GM19397 (cell line): ENCODE data around the gene LIN28A.

Experiments used
- ATAC-seq: cut with Tn5 transposase; IDR thresholded peaks from one replicate; pipeline ENCODE4 v1.9.1; 2021; ENCODE audit warnings: mild to moderate bottlenecking, moderate library complexity; ENCODE audit not compliant: unreplicated experiment

The LIN28A gene

GRCh38 chr1:26478159-26478558, 67.5 kb downstream of the LIN28A start:
- no peak for ATAC-seq

DNA sequence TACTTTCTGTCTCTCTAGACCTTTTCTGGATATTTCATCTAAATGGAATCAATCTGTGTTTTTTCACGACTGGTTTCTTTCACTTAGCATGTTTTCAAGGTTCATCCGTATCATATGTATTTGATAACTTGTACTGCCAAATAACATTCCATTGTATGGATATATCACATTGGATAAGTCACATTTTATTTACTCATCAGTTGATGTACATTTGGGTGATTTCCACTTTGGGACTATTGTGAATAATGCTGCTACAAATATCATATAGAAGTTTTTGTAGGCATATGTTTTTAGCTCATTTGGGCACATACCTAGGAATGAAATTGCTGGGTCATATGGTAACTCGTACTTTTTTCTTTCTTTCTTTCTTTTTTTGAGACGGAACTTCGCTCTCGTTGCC, 68.4 kb downstream of the LIN28A start:
- ATAC-seq = no peak
